Gastrocnemius medialis (tissue), 4 donors: ENCODE results near the gene SIPA1. TPM values are rescaled to one million over a fixed set of nuclear protein-coding genes. Genes with fewer than 3 reads are reported as not detected.

Experiments used
- ATAC-seq, 2 donors: fragments of 150-250 bp; one replicate each; pipeline ENCODE4 v1.9.1; 2016
- DNase-seq, 2 donors: peaks; one replicate each; pipeline ENCODE4 v3.0.0-alpha.2; 2019
- H3K27ac ChIP-seq, 4 donors: fragments of 200-600 bp; sonication (generic); 1 replicate in 1 of 4; 2 replicates in 3 of 4; pipeline ENCODE4 v1.5.1; 2016 to 2018; ENCODE audit warnings: mild to moderate bottlenecking in 2 of 4, moderate library complexity in 1 of 4
- H3K27me3 ChIP-seq, 3 donors: fragments of 200-600 bp; sonication (generic) in 2 of 3; 1 replicate in 1 of 3; 2 replicates in 2 of 3; pipeline versions ENCODE4 v1.5.1 to v1.6.0; 2016 to 2019; ENCODE audit warnings: mild to moderate bottlenecking in 1 of 3, moderate library complexity in 1 of 3
- H3K36me3 ChIP-seq, 2 donors: fragments of 200-600 bp; sonication (generic) in 1 of 2; one replicate each; pipeline ENCODE4 v1.5.1; 2017 to 2018
- H3K4me1 ChIP-seq, 2 donors: fragments of 200-600 bp; sonication (generic) in 1 of 2; one replicate each; pipeline ENCODE4 v1.5.1; 2016 to 2017; ENCODE audit warnings: mild to moderate bottlenecking in 2 of 2
- H3K4me3 ChIP-seq, 4 donors: fragments of 200-600 bp; sonication (generic) in 3 of 4; 1 replicate in 1 of 4; 2 replicates in 3 of 4; pipeline ENCODE4 v1.5.1; 2016 to 2019; ENCODE audit warnings: mild to moderate bottlenecking in 2 of 4
- H3K9me3 ChIP-seq, 3 donors: fragments of 200-600 bp; sonication (generic) in 2 of 3; 1 replicate in 1 of 3; 2 replicates in 2 of 3; pipeline ENCODE4 v1.5.1; 2016 to 2019
- POLR2A ChIP-seq, 2 donors: fragments of 450-650 bp; IDR thresholded peaks; one replicate each; pipeline ENCODE4 v1.6.1; 2017; ENCODE audit warnings: antibody characterized with exemption in 2 of 2, mild to moderate bottlenecking in 2 of 2, moderate library complexity in 2 of 2
- in situ Hi-C, 4 donors: fragments of 200-750 bp; cut with MboI; loops; one replicate each; pipeline versions ENCODE4 v1.15.0 to v1.8.0; 2017; ENCODE audit warnings: low sequenced_read_pairs in 4 of 4
- intact Hi-C: fragments of 100-400 bp; cut with DNase I; formaldehyde crosslinking; loops from one replicate; pipeline ENCODE4 v1.15.1; 2023; ENCODE audit warnings: low total_unique reads
- total RNA-seq, 4 donors: library from RNA; depleted of rRNA; stranded (reverse); fragments of >200 nt; gene quantifications; one replicate each; pipeline versions ENCODE4 v1.1.0 to v1.2.3, GENCODE V29; 2016
- TF ChIP-seq, protein P1 (sequence below), 5 experiments: fragments of 450-650 bp in 3 of 5; fragments of 200-600 bp in 2 of 5; sonication (generic) in 2 of 5; IDR thresholded peaks in 4 of 5; conservative IDR thresholded peaks in 1 of 5; 1 replicate in 4 of 5; 2 replicates in 1 of 5; pipeline ENCODE4 v1.5.1; 2016 to 2019; ENCODE audit warnings: antibody characterized with exemption in 5 of 5, mild to moderate bottlenecking in 3 of 5, moderate library complexity in 3 of 5

Gene SIPA1
- total RNA-seq, 4 donors from 2014 or later: 6.7 to 10.9 (median 10.0) TPM

DNA sequence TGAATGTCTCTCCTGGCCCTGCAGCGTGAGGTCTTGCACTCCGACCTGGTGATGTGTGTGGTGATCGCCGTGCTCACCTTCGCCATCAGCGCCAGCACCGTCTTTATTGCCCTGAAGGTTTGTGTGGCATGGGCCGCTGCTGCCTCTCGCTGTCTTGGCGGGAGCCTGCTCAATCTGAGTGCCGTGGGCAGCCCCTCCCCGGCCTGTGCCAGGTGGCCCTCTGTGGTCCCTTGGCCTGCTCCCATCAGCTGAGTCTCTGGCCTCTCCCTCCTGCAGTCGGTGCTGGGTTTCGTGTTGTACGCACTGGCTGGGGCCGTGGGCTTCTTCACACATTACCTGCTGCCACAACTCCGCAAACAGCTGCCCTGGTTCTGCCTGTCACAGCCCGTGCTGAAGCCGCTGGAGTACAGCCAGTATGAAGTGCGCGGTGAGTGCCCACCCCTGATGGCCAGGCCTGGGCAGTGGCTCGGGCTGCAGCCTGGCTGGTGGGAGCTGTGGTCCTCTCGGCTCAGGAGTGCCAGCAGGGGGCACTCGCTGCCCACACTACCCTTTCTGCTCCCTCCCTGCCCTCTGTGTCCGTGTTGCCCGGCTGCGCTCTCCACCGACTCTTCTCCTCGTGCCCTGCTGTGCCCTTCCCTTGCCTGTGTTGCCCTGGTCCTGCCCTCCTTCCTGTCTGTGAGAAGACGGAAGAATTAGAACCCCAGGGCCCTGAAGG is 12.1 kb upstream of the SIPA1 start:
- peak; percentile 37 to 46 for ATAC-seq
- H3K36me3 ChIP-seq: peaks cover 0 to 83% of the 10 kb centered on the region in 2 donors
- in situ Hi-C loops: no loop called here
- intact Hi-C loops: no loop called here
- peak in 1 of 2 donors; percentile 46 for DNase-seq
- H3K27ac ChIP-seq: no peak overlapping the region
- H3K9me3 ChIP-seq: no peaks in the 10 kb centered on the region
- no peaks in the 10 kb centered on the region for H3K27me3 ChIP-seq
- H3K4me1 ChIP-seq: no peaks in the 10 kb centered on the region
- TF ChIP-seq, protein P1, sequence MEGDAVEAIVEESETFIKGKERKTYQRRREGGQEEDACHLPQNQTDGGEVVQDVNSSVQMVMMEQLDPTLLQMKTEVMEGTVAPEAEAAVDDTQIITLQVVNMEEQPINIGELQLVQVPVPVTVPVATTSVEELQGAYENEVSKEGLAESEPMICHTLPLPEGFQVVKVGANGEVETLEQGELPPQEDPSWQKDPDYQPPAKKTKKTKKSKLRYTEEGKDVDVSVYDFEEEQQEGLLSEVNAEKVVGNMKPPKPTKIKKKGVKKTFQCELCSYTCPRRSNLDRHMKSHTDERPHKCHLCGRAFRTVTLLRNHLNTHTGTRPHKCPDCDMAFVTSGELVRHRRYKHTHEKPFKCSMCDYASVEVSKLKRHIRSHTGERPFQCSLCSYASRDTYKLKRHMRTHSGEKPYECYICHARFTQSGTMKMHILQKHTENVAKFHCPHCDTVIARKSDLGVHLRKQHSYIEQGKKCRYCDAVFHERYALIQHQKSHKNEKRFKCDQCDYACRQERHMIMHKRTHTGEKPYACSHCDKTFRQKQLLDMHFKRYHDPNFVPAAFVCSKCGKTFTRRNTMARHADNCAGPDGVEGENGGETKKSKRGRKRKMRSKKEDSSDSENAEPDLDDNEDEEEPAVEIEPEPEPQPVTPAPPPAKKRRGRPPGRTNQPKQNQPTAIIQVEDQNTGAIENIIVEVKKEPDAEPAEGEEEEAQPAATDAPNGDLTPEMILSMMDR (IDR thresholded peaks at IDR 0.05 in 4 of 5, conservative IDR thresholded peaks at IDR 0.05 in 1 of 5): peak in 4 of 5 experiments; percentile 47 to 63 (median 56)
- no peak for TF ChIP-seq POLR2A (IDR thresholded peaks at IDR 0.05)
- H3K4me3 ChIP-seq: no peak overlapping the region

DNA sequence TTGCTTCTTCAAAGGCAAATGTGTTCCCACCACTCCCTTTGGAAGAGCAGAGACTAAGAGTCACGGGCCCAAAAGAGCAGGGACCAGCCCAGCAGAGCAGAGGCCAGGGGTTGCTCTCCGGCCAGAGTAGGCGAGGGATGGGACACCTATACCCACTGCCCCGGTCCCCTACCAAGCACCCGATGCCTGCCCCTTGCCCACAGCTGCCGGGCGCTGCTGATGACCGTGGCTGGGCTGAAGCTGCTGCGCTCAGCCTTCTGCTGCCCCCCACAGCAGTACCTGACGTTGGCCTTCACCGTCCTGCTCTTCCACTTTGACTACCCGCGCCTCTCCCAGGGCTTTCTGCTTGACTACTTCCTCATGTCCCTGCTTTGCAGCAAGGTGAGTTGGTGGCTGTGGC is 10.7 kb upstream of the SIPA1 start:
- peaks cover 0 to 89% of the 10 kb centered on the region in 2 donors for H3K36me3 ChIP-seq
- DNase-seq (no peak), ATAC-seq (no peak)
- no peak overlapping the region for H3K27ac ChIP-seq
- H3K4me1 ChIP-seq: no peaks in the 10 kb centered on the region
- in situ Hi-C loops (no loop called here), intact Hi-C loops (no loop called here)
- H3K9me3 ChIP-seq: no peaks in the 10 kb centered on the region
- no peaks in the 10 kb centered on the region for H3K27me3 ChIP-seq
- TF ChIP-seq POLR2A (IDR thresholded peaks at IDR 0.05): no peak
- TF ChIP-seq, protein P1 (IDR thresholded peaks at IDR 0.05 in 4 of 5, conservative IDR thresholded peaks at IDR 0.05 in 1 of 5): no peak
- no peak overlapping the region for H3K4me3 ChIP-seq

DNA sequence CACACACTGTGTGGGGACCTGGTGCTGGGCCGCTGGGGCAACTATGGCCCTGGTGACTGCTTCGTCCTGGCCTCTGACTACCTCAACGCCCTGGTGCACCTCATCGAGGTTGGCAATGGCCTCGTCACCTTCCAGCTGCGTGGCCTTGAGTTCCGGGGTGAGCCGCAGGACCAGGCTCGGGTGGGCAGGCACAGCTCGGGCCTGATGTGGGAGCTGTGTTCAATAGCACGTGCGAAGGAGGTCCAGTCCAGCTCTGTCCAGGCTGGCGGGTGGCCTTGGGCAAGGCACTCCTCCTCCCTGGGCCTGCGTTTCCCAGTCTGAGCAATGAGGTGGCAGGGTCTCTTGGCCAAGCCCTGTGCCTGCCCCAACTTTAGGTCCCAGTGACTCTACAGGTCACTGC is 8.3 kb upstream of the SIPA1 start:
- ATAC-seq: no peak
- peaks cover 0 to 88% of the 10 kb centered on the region in 2 donors for H3K36me3 ChIP-seq
- no peak for TF ChIP-seq POLR2A (IDR thresholded peaks at IDR 0.05)
- TF ChIP-seq, protein P1 (IDR thresholded peaks at IDR 0.05 in 4 of 5, conservative IDR thresholded peaks at IDR 0.05 in 1 of 5): no peak
- H3K27me3 ChIP-seq: no peaks in the 10 kb centered on the region
- intact Hi-C loops: no loop called here
- no peaks in the 10 kb centered on the region for H3K4me1 ChIP-seq
- no peak overlapping the region for H3K27ac ChIP-seq
- in situ Hi-C loops: no loop called here
- H3K9me3 ChIP-seq: no peaks in the 10 kb centered on the region
- no peak overlapping the region for H3K4me3 ChIP-seq
- no peak for DNase-seq

DNA sequence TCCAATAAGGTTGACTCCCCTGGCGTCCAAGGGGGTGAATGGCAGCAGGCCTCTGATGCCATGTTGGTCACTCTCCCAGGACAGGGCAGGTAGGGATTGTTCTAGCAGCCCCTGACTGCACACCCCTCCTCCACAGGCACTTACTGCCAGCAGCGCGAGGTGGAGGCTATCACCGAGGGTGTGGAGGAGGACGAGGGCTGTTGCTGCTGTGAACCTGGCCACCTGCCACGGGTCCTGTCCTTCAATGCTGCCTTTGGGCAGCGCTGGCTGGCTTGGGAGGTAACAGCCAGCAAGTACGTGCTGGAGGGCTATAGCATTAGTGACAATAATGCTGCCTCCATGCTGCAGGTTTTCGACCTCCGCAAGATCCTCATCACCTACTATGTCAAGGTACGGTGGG is 7.7 kb upstream of the SIPA1 start:
- Histone ChIP-seq H3K4me3 (no peak overlapping the region), H3K4me1 (no peaks in the 10 kb centered on the region), H3K36me3 (peaks cover 0 to 88% of the 10 kb centered on the region in 2 donors), H3K27me3 (no peaks in the 10 kb centered on the region), H3K27ac (no peak overlapping the region), H3K9me3 (no peaks in the 10 kb centered on the region)
- ATAC-seq (no peak), DNase-seq (no peak)
- TF ChIP-seq, protein P1 (IDR thresholded peaks at IDR 0.05 in 4 of 5, conservative IDR thresholded peaks at IDR 0.05 in 1 of 5): no peak
- no peak for TF ChIP-seq POLR2A (IDR thresholded peaks at IDR 0.05)
- intact Hi-C loops: no loop called here
- in situ Hi-C loops: no loop called here
